Calu3 (cell line): ENCODE data around the gene COG8. TPM values are rescaled to one million over a fixed set of nuclear protein-coding genes. Genes with fewer than 3 reads are reported as not detected.

Source experiments
- BruUV-seq: library from RNA; stranded (reverse); fragments of 400-500 nt; replicated peaks from 2 replicates; lab custom pipeline; 2021; lab: Mats Ljungman, UMichigan
- CTCF ChIA-PET: fragments of 300-600 bp; sonication (Branson Sonifier 250); formaldehyde crosslinking; loops from one replicate; lab custom pipeline; 2022; ENCODE audit warnings: antibody characterized with exemption; lab: Charles Lee
- DNase-seq: peaks from one replicate; pipeline ENCODE4 v3.0.0; 2022
- H3K27ac Mint-ChIP-seq: one replicate; pipeline ENCODE4 v1.8.0; 2022; ENCODE audit warnings: mixed read lengths; ENCODE audit not compliant: unreplicated experiment
- H3K27me3 Mint-ChIP-seq: one replicate; pipeline ENCODE4 v1.8.0; 2022; ENCODE audit warnings: mixed read lengths; ENCODE audit not compliant: unreplicated experiment
- H3K36me3 Mint-ChIP-seq: one replicate; pipeline ENCODE4 v1.8.0; 2022; ENCODE audit warnings: mild to moderate bottlenecking, moderate library complexity, mixed read lengths; ENCODE audit not compliant: insufficient read depth, unreplicated experiment
- H3K4me1 Mint-ChIP-seq: one replicate; pipeline ENCODE4 v1.8.0; 2022; ENCODE audit warnings: mild to moderate bottlenecking, low read depth, mixed read lengths; ENCODE audit not compliant: unreplicated experiment
- H3K4me3 Mint-ChIP-seq: one replicate; pipeline ENCODE4 v1.8.0; 2022; ENCODE audit warnings: mild to moderate bottlenecking, low read depth, moderate library complexity, mixed read lengths; ENCODE audit not compliant: unreplicated experiment
- H3K9me3 Mint-ChIP-seq: one replicate; pipeline ENCODE4 v1.8.0; 2022; ENCODE audit warnings: low read depth, mixed read lengths; ENCODE audit not compliant: unreplicated experiment
- intact Hi-C: fragments of 100-400 bp; cut with micrococcal nuclease; formaldehyde crosslinking; loops from one replicate; pipeline ENCODE4 v1.10.0; 2022; ENCODE audit not compliant: unreplicated experiment
- total RNA-seq: library from RNA; stranded (reverse); gene quantifications from 2 replicates; pipeline ENCODE4 v1.2.3, GENCODE V29; 2022
- TF ChIP-seq, protein P1 (sequence below): fragments of 200-600 bp; IDR thresholded peaks from one replicate; pipeline ENCODE4 v1.8.0; 2022; ENCODE audit warnings: antibody characterized with exemption; ENCODE audit not compliant: unreplicated experiment

COG8 gene
- total RNA-seq, 1 experiment from 2014 or later, result 57.4 TPM

- no peak for DNase-seq
- H3K9me3 Mint-ChIP-seq, result no peaks in the 10 kb centered on the region
- CTCF ChIA-PET, result no interaction called here
- no peak overlapping the region for H3K4me3 Mint-ChIP-seq
- peaks cover 32% of the 10 kb centered on the region for H3K36me3 Mint-ChIP-seq
- no peaks in the 10 kb centered on the region for H3K27me3 Mint-ChIP-seq
- H3K4me1 Mint-ChIP-seq, result peaks cover 19% of the 10 kb centered on the region
- intact Hi-C loops, result no loop called here
- no peak overlapping the region for H3K27ac Mint-ChIP-seq
- BruUV-seq, result no TSS peak
- TF ChIP-seq, protein P1, sequence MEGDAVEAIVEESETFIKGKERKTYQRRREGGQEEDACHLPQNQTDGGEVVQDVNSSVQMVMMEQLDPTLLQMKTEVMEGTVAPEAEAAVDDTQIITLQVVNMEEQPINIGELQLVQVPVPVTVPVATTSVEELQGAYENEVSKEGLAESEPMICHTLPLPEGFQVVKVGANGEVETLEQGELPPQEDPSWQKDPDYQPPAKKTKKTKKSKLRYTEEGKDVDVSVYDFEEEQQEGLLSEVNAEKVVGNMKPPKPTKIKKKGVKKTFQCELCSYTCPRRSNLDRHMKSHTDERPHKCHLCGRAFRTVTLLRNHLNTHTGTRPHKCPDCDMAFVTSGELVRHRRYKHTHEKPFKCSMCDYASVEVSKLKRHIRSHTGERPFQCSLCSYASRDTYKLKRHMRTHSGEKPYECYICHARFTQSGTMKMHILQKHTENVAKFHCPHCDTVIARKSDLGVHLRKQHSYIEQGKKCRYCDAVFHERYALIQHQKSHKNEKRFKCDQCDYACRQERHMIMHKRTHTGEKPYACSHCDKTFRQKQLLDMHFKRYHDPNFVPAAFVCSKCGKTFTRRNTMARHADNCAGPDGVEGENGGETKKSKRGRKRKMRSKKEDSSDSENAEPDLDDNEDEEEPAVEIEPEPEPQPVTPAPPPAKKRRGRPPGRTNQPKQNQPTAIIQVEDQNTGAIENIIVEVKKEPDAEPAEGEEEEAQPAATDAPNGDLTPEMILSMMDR, result no peak
Measured at GRCh38 chr16:69349536-69349935, 10.2 kb upstream of the COG8 start.

DNA sequence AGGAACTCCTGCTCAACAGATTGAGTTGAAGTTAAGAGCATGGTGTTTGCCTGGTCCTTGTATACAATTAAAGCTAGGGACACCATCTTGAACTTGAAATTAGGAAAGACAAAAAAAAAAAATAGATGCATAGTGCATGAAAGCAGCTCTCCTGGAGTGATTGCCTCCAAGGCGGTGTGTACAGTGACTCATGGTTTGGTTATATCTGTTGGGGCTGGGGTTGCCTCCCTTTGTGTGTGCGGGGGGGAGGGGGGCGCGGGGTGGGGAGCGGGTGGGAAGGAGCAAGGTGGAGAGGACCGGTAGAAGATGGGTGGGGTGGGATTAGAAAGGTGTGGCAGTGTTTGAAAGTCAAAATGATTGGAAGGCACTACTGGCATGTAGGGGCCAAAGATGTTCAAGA, 8.9 kb upstream of the COG8 start:
- no TSS peak for BruUV-seq
- Mint-ChIP-seq H3K27ac (no peak overlapping the region), H3K36me3 (peaks cover 43% of the 10 kb centered on the region), H3K9me3 (no peaks in the 10 kb centered on the region), H3K27me3 (no peaks in the 10 kb centered on the region), H3K4me1 (peaks cover 19% of the 10 kb centered on the region), H3K4me3 (no peak overlapping the region)
- TF ChIP-seq, protein P1, result no peak
- intact Hi-C loops, result no loop called here
- CTCF ChIA-PET, result no interaction called here
- DNase-seq, result no peak

GRCh38 chr16:69346683-69347082, 7.3 kb upstream of the COG8 start:
- CTCF ChIA-PET, result no interaction called here
- BruUV-seq, result no TSS peak
- DNase-seq, result no peak
- H3K4me3 Mint-ChIP-seq, result no peak overlapping the region
- H3K27me3 Mint-ChIP-seq, result no peaks in the 10 kb centered on the region
- no peak overlapping the region for H3K27ac Mint-ChIP-seq
- H3K4me1 Mint-ChIP-seq, result peaks cover 13% of the 10 kb centered on the region
- H3K9me3 Mint-ChIP-seq, result no peaks in the 10 kb centered on the region
- intact Hi-C loops, result no loop called here
- TF ChIP-seq, protein P1, result no peak
- H3K36me3 Mint-ChIP-seq, result peaks cover 48% of the 10 kb centered on the region

DNA sequence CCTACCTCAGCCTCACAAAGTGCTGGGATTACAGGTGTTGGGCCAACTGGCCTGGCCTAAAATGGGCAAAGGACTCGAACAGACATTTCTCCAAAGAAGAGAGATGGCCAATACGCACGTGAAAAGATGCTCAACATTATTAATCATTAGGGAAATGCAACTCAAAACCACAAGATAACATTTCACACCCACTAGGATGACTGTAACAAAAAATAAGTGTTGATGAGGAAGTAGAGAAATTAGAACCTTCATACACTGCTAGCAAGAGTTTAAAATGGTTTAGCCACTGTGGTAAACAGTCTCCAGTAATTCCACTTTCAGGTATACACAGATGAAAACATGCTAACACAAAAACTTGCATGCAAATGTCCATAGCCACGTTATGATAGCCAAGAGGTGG, 6.6 kb upstream of the COG8 start:
- TF ChIP-seq, protein P1, result no peak
- H3K36me3 Mint-ChIP-seq, result peaks cover 51% of the 10 kb centered on the region
- BruUV-seq, result no TSS peak

More for the DNA sequence above, 6.6 kb upstream of the COG8 start:
- H3K4me1 Mint-ChIP-seq, result peaks cover 13% of the 10 kb centered on the region
- no peak overlapping the region for H3K4me3 Mint-ChIP-seq
- no peaks in the 10 kb centered on the region for H3K9me3 Mint-ChIP-seq
- intact Hi-C loops, result no loop called here
- no peak for DNase-seq
- no peak overlapping the region for H3K27ac Mint-ChIP-seq
- no peaks in the 10 kb centered on the region for H3K27me3 Mint-ChIP-seq
- CTCF ChIA-PET, result no interaction called here
